Hepatocyte (in vitro differentiated cells): ENCODE results near the gene MYH7B. TPM values are rescaled to one million over a fixed set of nuclear protein-coding genes. Genes with fewer than 3 reads are reported as not detected.

ENCODE experiments used
- DNase-seq: peaks from one replicate; pipeline ENCODE4 v3.0.0-alpha.2; 2016; ENCODE audit warnings: low spot score
- H2AFZ ChIP-seq: fragments of 200-600 bp; sonication (generic); 2 replicates; pipeline ENCODE4 v1.6.0; 2016; ENCODE audit warnings: antibody characterized with exemption, mild to moderate bottlenecking
- H3K27ac ChIP-seq: fragments of 200-600 bp; sonication (generic); 2 replicates; pipeline ENCODE4 v1.5.1; 2016; ENCODE audit warnings: mild to moderate bottlenecking
- H3K27me3 ChIP-seq: fragments of 200-600 bp; sonication (generic); 2 replicates; pipeline ENCODE4 v1.6.1; 2016
- H3K36me3 ChIP-seq: fragments of 200-600 bp; sonication (generic); replicated peaks from 2 replicates; pipeline ENCODE4 v1.5.1; 2016; ENCODE audit warnings: low read depth; ENCODE audit not compliant: insufficient read depth
- H3K4me1 ChIP-seq: fragments of 200-600 bp; sonication (generic); 2 replicates; pipeline ENCODE4 v1.5.1; 2016; ENCODE audit warnings: mild to moderate bottlenecking, moderate library complexity; ENCODE audit not compliant: insufficient read depth
- H3K4me2 ChIP-seq: fragments of 200-600 bp; sonication (generic); 2 replicates; pipeline ENCODE4 v1.6.0; 2016
- H3K4me3 ChIP-seq: fragments of 200-600 bp; sonication (generic); 2 replicates; pipeline ENCODE4 v1.5.1; 2016; ENCODE audit warnings: mild to moderate bottlenecking
- H3K79me2 ChIP-seq: fragments of 200-600 bp; sonication (generic); 2 replicates; pipeline ENCODE4 v1.6.0; 2017; ENCODE audit warnings: mild to moderate bottlenecking
- H3K9me2 ChIP-seq: fragments of 200-600 bp; sonication (generic); replicated peaks from 2 replicates; pipeline ENCODE4 v1.6.0; 2017; ENCODE audit warnings: mild to moderate bottlenecking; ENCODE audit not compliant: insufficient read depth
- H3K9me3 ChIP-seq: fragments of 200-600 bp; sonication (generic); 2 replicates; pipeline ENCODE4 v1.5.1; 2016; ENCODE audit warnings: low read depth, mild to moderate bottlenecking
- H4K20me1 ChIP-seq: fragments of 200-600 bp; sonication (generic); 2 replicates; pipeline ENCODE4 v1.6.0; 2016; ENCODE audit warnings: mild to moderate bottlenecking; ENCODE audit not compliant: insufficient read depth, poor library complexity, severe bottlenecking
- EZH2 ChIP-seq: fragments of 200-600 bp; sonication (generic); IDR thresholded peaks from 2 replicates; pipeline ENCODE4 v1.6.1; 2016; ENCODE audit warnings: antibody characterized with exemption, mild to moderate bottlenecking, borderline replicate concordance
- EZH2phosphoT487 ChIP-seq: fragments of 200-600 bp; sonication (generic); IDR thresholded peaks from one replicate; pipeline ENCODE4 v1.6.1; 2018; ENCODE audit warnings: antibody characterized with exemption, mild to moderate bottlenecking, low read depth, moderate library complexity; ENCODE audit not compliant: unreplicated experiment, severe bottlenecking
- WGBS: methylation state at CpG from one replicate; pipeline ENCODE4 v1.1.6; 2016; ENCODE audit warnings: low lambda C conversion rate; ENCODE audit errors: missing lambda C conversion rate; 5-methylcytosine and 5-hydroxymethylcytosine counted together
- polyA plus RNA-seq: library from polyadenylated mRNA; unstranded; fragments of >200 nt; fragmentation: Nextera tagmentation; extraction: Ambion mirVana; gene quantifications from 2 replicates; pipeline ENCODE4 v1.2.1, GENCODE V29; 2016
- total RNA-seq: library from RNA; depleted of rRNA; stranded (reverse); fragments of >200 nt; gene quantifications from 2 replicates; pipeline ENCODE4 v1.2.3, GENCODE V29; 2014
- TF ChIP-seq, protein P1 (sequence below): fragments of 200-600 bp; sonication (generic); IDR thresholded peaks from 2 replicates; pipeline ENCODE4 v1.5.1; 2016; ENCODE audit warnings: antibody characterized with exemption, mild to moderate bottlenecking; ENCODE audit not compliant: poor library complexity

The MYH7B gene
- total and polyA plus RNA-seq, 2 experiments from 2014 or later, result 0.07 to 0.42 TPM

DNA sequence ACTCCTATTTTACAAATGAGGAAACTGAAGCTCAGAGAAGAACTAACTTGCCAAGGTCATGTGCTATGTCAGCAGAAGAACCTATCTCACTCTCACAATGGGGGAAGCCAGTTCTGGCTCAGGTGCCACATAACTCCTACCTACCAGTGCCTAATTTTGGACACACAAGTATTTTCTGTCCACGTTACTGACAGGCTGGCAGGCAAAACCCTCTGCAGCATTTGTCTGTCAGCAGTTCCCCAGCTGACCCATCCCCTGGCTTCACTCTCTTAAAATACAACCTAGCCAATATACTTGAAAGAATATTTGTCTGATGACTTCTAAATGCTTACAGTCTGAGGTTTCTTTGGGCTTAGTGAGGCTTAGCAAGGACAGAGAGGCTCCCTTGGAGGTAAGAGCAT, 15.6 kb upstream of the MYH7B start:
- Histone ChIP-seq H3K36me3 (no peaks in the 10 kb centered on the region), H3K79me2 (no peaks in the 10 kb centered on the region), H3K27me3 (no peaks in the 10 kb centered on the region), H2AFZ (no peak overlapping the region), H3K9me2 (no peaks in the 10 kb centered on the region), H3K27ac (no peak overlapping the region), H3K4me3 (no peak overlapping the region), H4K20me1 (no peaks in the 10 kb centered on the region), H3K4me1 (no peaks in the 10 kb centered on the region), H3K9me3 (no peaks in the 10 kb centered on the region), H3K4me2 (no peak overlapping the region)
- TF ChIP-seq EZH2 (no peak), EZH2phosphoT487 (no peak)
- TF ChIP-seq, protein P1, sequence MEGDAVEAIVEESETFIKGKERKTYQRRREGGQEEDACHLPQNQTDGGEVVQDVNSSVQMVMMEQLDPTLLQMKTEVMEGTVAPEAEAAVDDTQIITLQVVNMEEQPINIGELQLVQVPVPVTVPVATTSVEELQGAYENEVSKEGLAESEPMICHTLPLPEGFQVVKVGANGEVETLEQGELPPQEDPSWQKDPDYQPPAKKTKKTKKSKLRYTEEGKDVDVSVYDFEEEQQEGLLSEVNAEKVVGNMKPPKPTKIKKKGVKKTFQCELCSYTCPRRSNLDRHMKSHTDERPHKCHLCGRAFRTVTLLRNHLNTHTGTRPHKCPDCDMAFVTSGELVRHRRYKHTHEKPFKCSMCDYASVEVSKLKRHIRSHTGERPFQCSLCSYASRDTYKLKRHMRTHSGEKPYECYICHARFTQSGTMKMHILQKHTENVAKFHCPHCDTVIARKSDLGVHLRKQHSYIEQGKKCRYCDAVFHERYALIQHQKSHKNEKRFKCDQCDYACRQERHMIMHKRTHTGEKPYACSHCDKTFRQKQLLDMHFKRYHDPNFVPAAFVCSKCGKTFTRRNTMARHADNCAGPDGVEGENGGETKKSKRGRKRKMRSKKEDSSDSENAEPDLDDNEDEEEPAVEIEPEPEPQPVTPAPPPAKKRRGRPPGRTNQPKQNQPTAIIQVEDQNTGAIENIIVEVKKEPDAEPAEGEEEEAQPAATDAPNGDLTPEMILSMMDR, result no peak
- 76% methylated on average over 1 of the region's 1 CpG for WGBS
- no peak for DNase-seq

DNA sequence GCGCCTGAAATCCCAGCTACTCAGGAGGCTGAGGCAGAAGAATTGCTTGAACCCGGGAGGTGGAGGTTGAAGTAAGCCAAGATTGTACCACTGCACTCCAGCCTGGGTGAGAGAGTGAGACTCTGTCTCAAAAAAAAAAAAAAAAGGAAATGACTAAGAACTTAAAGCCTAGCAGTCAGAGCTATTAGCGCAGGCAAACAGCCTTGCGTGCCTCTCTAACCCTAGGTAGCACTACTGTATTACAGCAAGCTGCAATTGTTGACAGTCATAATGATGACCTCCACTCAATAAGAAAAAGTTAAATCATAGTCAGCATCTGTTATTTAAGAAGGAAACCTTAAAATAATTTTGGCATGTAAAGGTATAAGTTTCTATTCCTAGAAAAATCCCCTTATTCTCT, 14.4 kb upstream of the MYH7B start:
- H4K20me1 ChIP-seq, result no peaks in the 10 kb centered on the region
- H3K27me3 ChIP-seq, result no peaks in the 10 kb centered on the region
- H3K27ac ChIP-seq, result no peak overlapping the region
- H3K79me2 ChIP-seq, result no peaks in the 10 kb centered on the region
- TF ChIP-seq, protein P1, result no peak
- TF ChIP-seq EZH2, result no peak
- TF ChIP-seq EZH2phosphoT487, result no peak
- H2AFZ ChIP-seq, result no peak overlapping the region
- H3K36me3 ChIP-seq, result no peaks in the 10 kb centered on the region
- no peaks in the 10 kb centered on the region for H3K4me1 ChIP-seq
- H3K9me2 ChIP-seq, result no peaks in the 10 kb centered on the region
- DNase-seq, result no peak
- H3K4me2 ChIP-seq, result no peak overlapping the region
- H3K4me3 ChIP-seq, result no peak overlapping the region
- H3K9me3 ChIP-seq, result no peaks in the 10 kb centered on the region
- 97% methylated on average over 4 of the region's 4 CpGs for WGBS

DNA sequence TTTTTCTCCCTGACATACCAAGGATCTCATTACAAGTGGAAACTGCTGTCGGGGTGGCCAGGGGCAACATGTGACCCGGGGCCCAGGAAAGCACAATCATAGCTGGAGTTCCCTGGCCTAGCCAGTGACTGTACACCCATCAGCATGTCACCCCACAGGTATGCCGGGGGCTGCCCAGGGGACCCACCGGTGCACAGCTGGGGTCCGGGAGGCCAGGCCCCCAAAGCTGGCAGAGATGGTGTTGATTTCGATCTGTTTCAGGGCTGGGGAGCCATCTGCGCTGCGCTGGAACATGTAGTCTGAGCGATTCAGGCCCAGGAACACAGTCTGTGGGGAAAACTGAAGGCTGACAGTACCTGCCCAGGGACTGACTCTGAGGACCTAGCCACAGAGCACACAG, 13.4 kb upstream of the MYH7B start:
- Histone ChIP-seq H3K9me3 (no peaks in the 10 kb centered on the region), H4K20me1 (no peaks in the 10 kb centered on the region), H3K4me3 (no peak overlapping the region), H3K36me3 (no peaks in the 10 kb centered on the region), H3K9me2 (no peaks in the 10 kb centered on the region), H2AFZ (no peak overlapping the region), H3K79me2 (no peaks in the 10 kb centered on the region), H3K4me1 (no peaks in the 10 kb centered on the region), H3K27ac (no peak overlapping the region), H3K4me2 (no peak overlapping the region), H3K27me3 (no peaks in the 10 kb centered on the region)
- whole genome bisulfite sequencing, result over 99% methylated on average over 9 of the region's 9 CpGs
- no peak for DNase-seq
- TF ChIP-seq EZH2phosphoT487 (no peak), EZH2 (no peak)
- TF ChIP-seq, protein P1, result no peak
